ENCODE data around the gene UBB. TPM values are rescaled to one million over a fixed set of nuclear protein-coding genes. Genes with fewer than 3 reads are reported as not detected.

The UBB gene
- total and polyA plus RNA-seq, 2 experiments from 2014 or later, result 871 to 1,692 TPM

DNA sequence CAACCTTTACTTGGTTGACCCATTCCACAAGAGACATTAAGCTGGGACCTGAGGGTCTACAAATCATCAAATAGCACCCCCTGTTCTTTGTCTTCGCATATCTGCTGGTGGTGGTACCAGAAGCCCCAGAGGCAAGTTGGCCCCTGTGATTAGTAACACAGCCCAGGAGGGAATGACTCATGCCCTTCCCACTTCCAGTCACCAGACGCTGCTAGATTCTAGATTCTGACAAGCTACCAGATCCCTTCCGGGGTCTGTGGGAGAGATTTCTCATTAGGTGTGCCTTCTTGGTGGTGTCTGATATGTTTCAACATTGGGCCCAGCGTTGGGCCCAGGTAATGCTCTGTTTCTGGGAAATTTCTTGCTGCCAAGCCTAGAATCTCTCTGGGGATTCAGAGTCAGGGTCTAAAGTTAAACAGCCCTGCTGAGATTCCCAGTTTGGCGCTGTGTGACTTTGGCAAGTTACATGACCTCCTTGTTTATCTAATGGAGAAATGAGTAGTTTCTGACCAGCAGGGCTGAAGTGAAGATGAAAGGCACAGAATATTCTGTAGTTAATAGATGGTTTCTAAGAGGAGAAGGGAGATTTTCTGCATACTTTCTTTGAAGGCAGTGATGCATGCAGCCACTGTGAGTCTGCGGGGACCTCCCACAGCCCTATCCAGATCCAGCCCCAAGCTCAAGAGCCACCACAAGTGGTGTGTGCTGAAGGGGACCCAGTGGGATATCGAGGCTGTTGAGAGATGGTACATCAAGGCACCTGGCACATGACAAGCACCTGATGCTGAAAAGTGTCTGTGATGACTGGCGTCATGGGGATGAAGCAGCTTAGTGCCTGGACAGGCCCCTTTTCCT is 38.4 kb downstream of the UBB start:
- Histone ChIP-seq H3K36me3 (ENCODE audit: insufficient read depth) (no peaks in the 10 kb centered on the region), H3K4me1 (ENCODE audit: insufficient read depth) (peaks cover 5% of the 10 kb centered on the region; the same call in 1 of the 2 replicates), H3K27ac (ENCODE audit: low read depth) (no peak overlapping the region), H3K27me3 (ENCODE audit: insufficient read depth) (no peaks in the 10 kb centered on the region), H3K4me2 (no peak overlapping the region), H2AFZ (no peak overlapping the region), H3K79me2 (replicated peaks; ENCODE audit: insufficient read depth) (no peaks in the 10 kb centered on the region), H4K20me1 (replicated peaks; ENCODE audit: insufficient read depth) (no peaks in the 10 kb centered on the region), H3F3A (replicated peaks; ENCODE audit: low read depth) (no peaks in the 10 kb centered on the region), H3K9me2 (ENCODE audit: insufficient read depth) (peaks cover 3% of the 10 kb centered on the region; the same call in 1 of the 2 replicates), H3K4me3 (no peak overlapping the region)
- TF ChIP-seq EZH2phosphoT487 (IDR thresholded peaks at IDR 0.05; ENCODE audit: unreplicated experiment) (no peak), EZH2 (IDR thresholded peaks at IDR 0.05; ENCODE audit: low read depth, unreplicated experiment) (no peak), ZNF114 (CRISPR knock-in tag; IDR thresholded peaks at IDR 0.05) (no peak), POLR2AphosphoS5 (IDR thresholded peaks at IDR 0.05; ENCODE audit: low read depth) (no peak), CREB1 (CRISPR knock-in tag; IDR thresholded peaks at IDR 0.05; ENCODE audit: low read depth) (no peak), ZNF331 (CRISPR knock-in tag; IDR thresholded peaks at IDR 0.05; ENCODE audit: low read depth) (no peak), NANOG (IDR thresholded peaks at IDR 0.05; ENCODE audit: borderline replicate concordance) (no peak), JUNB (IDR thresholded peaks at IDR 0.05; ENCODE audit: unreplicated experiment) (no peak), STAT1 (IDR thresholded peaks at IDR 0.05; ENCODE audit: unreplicated experiment) (no peak)
- TF ChIP-seq, protein P1, sequence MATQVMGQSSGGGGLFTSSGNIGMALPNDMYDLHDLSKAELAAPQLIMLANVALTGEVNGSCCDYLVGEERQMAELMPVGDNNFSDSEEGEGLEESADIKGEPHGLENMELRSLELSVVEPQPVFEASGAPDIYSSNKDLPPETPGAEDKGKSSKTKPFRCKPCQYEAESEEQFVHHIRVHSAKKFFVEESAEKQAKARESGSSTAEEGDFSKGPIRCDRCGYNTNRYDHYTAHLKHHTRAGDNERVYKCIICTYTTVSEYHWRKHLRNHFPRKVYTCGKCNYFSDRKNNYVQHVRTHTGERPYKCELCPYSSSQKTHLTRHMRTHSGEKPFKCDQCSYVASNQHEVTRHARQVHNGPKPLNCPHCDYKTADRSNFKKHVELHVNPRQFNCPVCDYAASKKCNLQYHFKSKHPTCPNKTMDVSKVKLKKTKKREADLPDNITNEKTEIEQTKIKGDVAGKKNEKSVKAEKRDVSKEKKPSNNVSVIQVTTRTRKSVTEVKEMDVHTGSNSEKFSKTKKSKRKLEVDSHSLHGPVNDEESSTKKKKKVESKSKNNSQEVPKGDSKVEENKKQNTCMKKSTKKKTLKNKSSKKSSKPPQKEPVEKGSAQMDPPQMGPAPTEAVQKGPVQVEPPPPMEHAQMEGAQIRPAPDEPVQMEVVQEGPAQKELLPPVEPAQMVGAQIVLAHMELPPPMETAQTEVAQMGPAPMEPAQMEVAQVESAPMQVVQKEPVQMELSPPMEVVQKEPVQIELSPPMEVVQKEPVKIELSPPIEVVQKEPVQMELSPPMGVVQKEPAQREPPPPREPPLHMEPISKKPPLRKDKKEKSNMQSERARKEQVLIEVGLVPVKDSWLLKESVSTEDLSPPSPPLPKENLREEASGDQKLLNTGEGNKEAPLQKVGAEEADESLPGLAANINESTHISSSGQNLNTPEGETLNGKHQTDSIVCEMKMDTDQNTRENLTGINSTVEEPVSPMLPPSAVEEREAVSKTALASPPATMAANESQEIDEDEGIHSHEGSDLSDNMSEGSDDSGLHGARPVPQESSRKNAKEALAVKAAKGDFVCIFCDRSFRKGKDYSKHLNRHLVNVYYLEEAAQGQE (IDR thresholded peaks at IDR 0.05; ENCODE audit: unreplicated experiment), result no peak
- TF ChIP-seq, protein P2, sequence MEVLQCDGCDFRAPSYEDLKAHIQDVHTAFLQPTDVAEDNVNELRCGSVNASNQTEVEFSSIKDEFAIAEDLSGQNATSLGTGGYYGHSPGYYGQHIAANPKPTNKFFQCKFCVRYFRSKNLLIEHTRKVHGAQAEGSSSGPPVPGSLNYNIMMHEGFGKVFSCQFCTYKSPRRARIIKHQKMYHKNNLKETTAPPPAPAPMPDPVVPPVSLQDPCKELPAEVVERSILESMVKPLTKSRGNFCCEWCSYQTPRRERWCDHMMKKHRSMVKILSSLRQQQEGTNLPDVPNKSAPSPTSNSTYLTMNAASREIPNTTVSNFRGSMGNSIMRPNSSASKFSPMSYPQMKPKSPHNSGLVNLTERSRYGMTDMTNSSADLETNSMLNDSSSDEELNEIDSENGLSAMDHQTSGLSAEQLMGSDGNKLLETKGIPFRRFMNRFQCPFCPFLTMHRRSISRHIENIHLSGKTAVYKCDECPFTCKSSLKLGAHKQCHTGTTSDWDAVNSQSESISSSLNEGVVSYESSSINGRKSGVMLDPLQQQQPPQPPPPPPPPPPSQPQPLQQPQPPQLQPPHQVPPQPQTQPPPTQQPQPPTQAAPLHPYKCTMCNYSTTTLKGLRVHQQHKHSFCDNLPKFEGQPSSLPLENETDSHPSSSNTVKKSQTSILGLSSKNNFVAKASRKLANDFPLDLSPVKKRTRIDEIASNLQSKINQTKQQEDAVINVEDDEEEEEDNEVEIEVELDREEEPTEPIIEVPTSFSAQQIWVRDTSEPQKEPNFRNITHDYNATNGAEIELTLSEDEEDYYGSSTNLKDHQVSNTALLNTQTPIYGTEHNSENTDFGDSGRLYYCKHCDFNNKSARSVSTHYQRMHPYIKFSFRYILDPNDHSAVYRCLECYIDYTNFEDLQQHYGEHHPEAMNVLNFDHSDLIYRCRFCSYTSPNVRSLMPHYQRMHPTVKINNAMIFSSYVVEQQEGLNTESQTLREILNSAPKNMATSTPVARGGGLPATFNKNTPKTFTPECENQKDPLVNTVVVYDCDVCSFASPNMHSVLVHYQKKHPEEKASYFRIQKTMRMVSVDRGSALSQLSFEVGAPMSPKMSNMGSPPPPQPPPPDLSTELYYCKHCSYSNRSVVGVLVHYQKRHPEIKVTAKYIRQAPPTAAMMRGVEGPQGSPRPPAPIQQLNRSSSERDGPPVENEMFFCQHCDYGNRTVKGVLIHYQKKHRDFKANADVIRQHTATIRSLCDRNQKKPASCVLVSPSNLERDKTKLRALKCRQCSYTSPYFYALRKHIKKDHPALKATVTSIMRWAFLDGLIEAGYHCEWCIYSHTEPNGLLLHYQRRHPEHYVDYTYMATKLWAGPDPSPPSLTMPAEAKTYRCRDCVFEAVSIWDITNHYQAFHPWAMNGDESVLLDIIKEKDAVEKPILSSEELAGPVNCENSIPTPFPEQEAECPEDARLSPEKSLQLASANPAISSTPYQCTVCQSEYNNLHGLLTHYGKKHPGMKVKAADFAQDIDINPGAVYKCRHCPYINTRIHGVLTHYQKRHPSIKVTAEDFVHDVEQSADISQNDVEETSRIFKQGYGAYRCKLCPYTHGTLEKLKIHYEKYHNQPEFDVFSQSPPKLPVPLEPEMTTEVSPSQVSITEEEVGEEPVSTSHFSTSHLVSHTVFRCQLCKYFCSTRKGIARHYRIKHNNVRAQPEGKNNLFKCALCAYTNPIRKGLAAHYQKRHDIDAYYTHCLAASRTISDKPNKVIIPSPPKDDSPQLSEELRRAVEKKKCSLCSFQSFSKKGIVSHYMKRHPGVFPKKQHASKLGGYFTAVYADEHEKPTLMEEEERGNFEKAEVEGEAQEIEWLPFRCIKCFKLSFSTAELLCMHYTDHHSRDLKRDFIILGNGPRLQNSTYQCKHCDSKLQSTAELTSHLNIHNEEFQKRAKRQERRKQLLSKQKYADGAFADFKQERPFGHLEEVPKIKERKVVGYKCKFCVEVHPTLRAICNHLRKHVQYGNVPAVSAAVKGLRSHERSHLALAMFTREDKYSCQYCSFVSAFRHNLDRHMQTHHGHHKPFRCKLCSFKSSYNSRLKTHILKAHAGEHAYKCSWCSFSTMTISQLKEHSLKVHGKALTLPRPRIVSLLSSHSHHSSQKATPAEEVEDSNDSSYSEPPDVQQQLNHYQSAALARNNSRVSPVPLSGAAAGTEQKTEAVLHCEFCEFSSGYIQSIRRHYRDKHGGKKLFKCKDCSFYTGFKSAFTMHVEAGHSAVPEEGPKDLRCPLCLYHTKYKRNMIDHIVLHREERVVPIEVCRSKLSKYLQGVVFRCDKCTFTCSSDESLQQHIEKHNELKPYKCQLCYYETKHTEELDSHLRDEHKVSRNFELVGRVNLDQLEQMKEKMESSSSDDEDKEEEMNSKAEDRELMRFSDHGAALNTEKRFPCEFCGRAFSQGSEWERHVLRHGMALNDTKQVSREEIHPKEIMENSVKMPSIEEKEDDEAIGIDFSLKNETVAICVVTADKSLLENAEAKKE (CRISPR knock-in tag; IDR thresholded peaks at IDR 0.05), result no peak
- TF ChIP-seq, protein P3, sequence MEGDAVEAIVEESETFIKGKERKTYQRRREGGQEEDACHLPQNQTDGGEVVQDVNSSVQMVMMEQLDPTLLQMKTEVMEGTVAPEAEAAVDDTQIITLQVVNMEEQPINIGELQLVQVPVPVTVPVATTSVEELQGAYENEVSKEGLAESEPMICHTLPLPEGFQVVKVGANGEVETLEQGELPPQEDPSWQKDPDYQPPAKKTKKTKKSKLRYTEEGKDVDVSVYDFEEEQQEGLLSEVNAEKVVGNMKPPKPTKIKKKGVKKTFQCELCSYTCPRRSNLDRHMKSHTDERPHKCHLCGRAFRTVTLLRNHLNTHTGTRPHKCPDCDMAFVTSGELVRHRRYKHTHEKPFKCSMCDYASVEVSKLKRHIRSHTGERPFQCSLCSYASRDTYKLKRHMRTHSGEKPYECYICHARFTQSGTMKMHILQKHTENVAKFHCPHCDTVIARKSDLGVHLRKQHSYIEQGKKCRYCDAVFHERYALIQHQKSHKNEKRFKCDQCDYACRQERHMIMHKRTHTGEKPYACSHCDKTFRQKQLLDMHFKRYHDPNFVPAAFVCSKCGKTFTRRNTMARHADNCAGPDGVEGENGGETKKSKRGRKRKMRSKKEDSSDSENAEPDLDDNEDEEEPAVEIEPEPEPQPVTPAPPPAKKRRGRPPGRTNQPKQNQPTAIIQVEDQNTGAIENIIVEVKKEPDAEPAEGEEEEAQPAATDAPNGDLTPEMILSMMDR (conservative IDR thresholded peaks at IDR 0.05; ENCODE audit: low read depth in 2 of 2), result no peak
- TF ChIP-seq, protein P4, sequence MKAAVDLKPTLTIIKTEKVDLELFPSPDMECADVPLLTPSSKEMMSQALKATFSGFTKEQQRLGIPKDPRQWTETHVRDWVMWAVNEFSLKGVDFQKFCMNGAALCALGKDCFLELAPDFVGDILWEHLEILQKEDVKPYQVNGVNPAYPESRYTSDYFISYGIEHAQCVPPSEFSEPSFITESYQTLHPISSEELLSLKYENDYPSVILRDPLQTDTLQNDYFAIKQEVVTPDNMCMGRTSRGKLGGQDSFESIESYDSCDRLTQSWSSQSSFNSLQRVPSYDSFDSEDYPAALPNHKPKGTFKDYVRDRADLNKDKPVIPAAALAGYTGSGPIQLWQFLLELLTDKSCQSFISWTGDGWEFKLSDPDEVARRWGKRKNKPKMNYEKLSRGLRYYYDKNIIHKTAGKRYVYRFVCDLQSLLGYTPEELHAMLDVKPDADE (IDR thresholded peaks at IDR 0.05), result no peak
- Mint-ChIP-seq H3K27ac (no peak overlapping the region), H3K4me3 (no peak overlapping the region), H3K27me3 (ENCODE audit: insufficient read depth, low read depth, poor library complexity) (peaks cover 9% of the 10 kb centered on the region), H3K36me3 (ENCODE audit: low read depth) (no peaks in the 10 kb centered on the region), H3K9me3 (no peaks in the 10 kb centered on the region), H3K4me1 (peaks cover 22% of the 10 kb centered on the region; the same call in 2 of the 3 replicates)
- DNase-seq (ENCODE audit: low spot score) (no peak), ATAC-seq (no peak)

Measured in GM23338 (cell line).